NT2/D1 (cell line): ENCODE data around the gene SLC39A11.

Experiments
- YY1 ChIP-seq: IDR thresholded peaks from 2 replicates; pipeline ENCODE4 v1.6.1; 2011; ENCODE audit not compliant: insufficient read length, insufficient read depth
- ZNF274 ChIP-seq: IDR thresholded peaks from 2 replicates; pipeline ENCODE4 v1.6.1; 2011; ENCODE audit warnings: mild to moderate bottlenecking, low read depth, low read length

DNA sequence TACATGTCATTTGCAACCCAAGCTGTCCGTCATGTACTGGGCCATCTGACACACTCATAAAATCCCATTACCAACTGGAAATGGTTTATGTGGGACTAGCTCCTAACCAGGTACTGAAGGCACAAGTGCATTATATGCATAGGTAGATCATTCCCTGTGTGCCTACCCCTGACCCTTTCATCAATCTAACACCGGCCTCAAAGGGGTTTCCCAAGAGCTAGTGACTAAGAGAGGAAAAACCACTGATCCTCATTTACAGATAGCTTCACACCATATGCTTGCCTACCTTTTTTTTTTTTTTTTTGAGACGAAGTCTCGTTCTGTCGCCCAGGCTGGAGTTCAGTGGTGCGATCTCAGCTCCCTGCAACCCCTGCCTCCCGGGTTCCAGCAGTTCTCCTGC lies 449.8 kb downstream of the SLC39A11 start:
- TF ChIP-seq YY1 (no peak), ZNF274 (no peak)
